Loucy (cell line): ENCODE data around the gene MRAS.

Experiments used
- H2AFZ ChIP-seq: fragments of 200-600 bp; sonication (generic); 2 replicates; pipeline ENCODE4 v1.6.0; 2016; ENCODE audit warnings: antibody characterized with exemption, mild to moderate bottlenecking, low read length, moderate library complexity
- H3F3A ChIP-seq: fragments of 200-600 bp; 2 replicates; pipeline ENCODE4 v1.6.0; 2016; ENCODE audit warnings: antibody characterized with exemption, low read depth, mild to moderate bottlenecking
- H3K27me3 ChIP-seq: fragments of 200-600 bp; sonication (generic); 2 replicates; pipeline ENCODE4 v1.6.1; 2014; ENCODE audit warnings: low read length, mild to moderate bottlenecking; ENCODE audit not compliant: insufficient read depth, poor library complexity, severe bottlenecking
- H3K36me3 ChIP-seq: fragments of 200-600 bp; sonication (generic); 2 replicates; pipeline ENCODE4 v1.6.1; 2016; ENCODE audit warnings: low read length; ENCODE audit not compliant: insufficient read depth
- H3K4me1 ChIP-seq: fragments of 200-600 bp; sonication (generic); 2 replicates; pipeline ENCODE4 v1.5.1; 2014; ENCODE audit warnings: low read length, mild to moderate bottlenecking; ENCODE audit not compliant: insufficient read depth, poor library complexity, severe bottlenecking
- H3K4me2 ChIP-seq: fragments of 200-600 bp; sonication (generic); 2 replicates; pipeline ENCODE4 v1.6.0; 2014; ENCODE audit warnings: antibody characterized with exemption, low read length, low read depth, mild to moderate bottlenecking; ENCODE audit not compliant: poor library complexity, severe bottlenecking
- H3K4me3 ChIP-seq: fragments of 200-600 bp; sonication (generic); 2 replicates; pipeline ENCODE4 v1.5.1; 2014; ENCODE audit warnings: low read length, mild to moderate bottlenecking, mixed read lengths; ENCODE audit not compliant: poor library complexity, severe bottlenecking
- H3K79me2 ChIP-seq: fragments of 200-600 bp; sonication (generic); 2 replicates; pipeline ENCODE4 v1.6.1; 2014; ENCODE audit warnings: low read length; ENCODE audit not compliant: insufficient read depth
- H3K9ac ChIP-seq: fragments of 200-600 bp; sonication (generic); 2 replicates; pipeline ENCODE4 v1.6.0; 2014; ENCODE audit warnings: mild to moderate bottlenecking, low read depth, low read length, moderate library complexity; ENCODE audit not compliant: poor library complexity, severe bottlenecking
- H3K9me2 ChIP-seq: fragments of 200-600 bp; sonication (generic); replicated peaks from 2 replicates; pipeline ENCODE4 v1.6.1; 2016; ENCODE audit warnings: low read depth, low read length, mixed read lengths
- H3K9me3 ChIP-seq: fragments of 200-600 bp; sonication (generic); 2 replicates; pipeline ENCODE4 v1.6.1; 2014; ENCODE audit warnings: mild to moderate bottlenecking, antibody characterized with exemption, low read length, low read depth; ENCODE audit not compliant: insufficient read depth
- H4K20me1 ChIP-seq: fragments of 200-600 bp; sonication (generic); 2 replicates; pipeline ENCODE4 v1.6.0; 2014; ENCODE audit warnings: antibody characterized with exemption, low read length, mild to moderate bottlenecking; ENCODE audit not compliant: insufficient read depth, poor library complexity, severe bottlenecking
- EZH2phosphoT487 ChIP-seq: fragments of 200-600 bp; IDR thresholded peaks from 2 replicates; pipeline ENCODE4 v1.6.1; 2018; ENCODE audit warnings: antibody characterized with exemption, mild to moderate bottlenecking, moderate library complexity, borderline replicate concordance
- TF ChIP-seq, protein P1 (sequence below): fragments of 200-600 bp; sonication (generic); conservative IDR thresholded peaks from 2 replicates; pipeline ENCODE4 v1.5.1; 2014; ENCODE audit warnings: mild to moderate bottlenecking, antibody characterized with exemption, low read length

Gene MRAS

DNA sequence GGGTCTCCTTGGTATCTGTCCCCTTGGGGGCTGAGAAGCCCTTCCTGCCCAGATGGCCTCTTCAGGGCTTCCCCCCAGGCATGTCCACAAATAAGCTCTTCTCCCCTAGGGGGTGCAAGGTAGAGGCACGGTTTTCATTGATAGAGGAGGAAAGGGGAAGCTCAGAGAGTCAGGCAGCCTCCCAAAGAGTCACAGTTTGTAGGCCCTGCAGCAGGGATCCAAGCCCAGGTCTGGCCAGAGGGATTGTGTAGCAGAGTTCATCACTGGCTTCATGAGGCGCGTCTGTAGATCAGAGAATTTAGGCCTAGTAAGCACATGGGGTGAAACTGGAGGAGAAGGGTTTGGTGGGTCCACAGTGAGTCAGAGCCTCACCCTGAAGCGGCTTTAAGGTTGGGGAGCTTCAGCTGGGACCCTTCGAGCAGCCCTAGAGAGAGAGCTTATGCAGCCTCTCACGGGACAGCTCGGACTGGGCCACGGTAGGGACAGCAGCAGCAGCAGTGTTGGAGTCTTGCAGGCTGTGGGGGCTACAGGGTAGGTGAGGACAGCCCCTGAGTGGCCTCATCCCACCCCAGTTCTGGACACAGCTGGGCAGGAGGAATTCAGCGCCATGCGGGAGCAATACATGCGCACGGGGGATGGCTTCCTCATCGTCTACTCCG, 48.5 kb downstream of the MRAS start:
- TF ChIP-seq EZH2phosphoT487, result no peak
- TF ChIP-seq, protein P1, sequence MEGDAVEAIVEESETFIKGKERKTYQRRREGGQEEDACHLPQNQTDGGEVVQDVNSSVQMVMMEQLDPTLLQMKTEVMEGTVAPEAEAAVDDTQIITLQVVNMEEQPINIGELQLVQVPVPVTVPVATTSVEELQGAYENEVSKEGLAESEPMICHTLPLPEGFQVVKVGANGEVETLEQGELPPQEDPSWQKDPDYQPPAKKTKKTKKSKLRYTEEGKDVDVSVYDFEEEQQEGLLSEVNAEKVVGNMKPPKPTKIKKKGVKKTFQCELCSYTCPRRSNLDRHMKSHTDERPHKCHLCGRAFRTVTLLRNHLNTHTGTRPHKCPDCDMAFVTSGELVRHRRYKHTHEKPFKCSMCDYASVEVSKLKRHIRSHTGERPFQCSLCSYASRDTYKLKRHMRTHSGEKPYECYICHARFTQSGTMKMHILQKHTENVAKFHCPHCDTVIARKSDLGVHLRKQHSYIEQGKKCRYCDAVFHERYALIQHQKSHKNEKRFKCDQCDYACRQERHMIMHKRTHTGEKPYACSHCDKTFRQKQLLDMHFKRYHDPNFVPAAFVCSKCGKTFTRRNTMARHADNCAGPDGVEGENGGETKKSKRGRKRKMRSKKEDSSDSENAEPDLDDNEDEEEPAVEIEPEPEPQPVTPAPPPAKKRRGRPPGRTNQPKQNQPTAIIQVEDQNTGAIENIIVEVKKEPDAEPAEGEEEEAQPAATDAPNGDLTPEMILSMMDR, result no peak; the same call in 1 of the 2 replicates
- Histone ChIP-seq H3K4me3 (no peak overlapping the region), H3K9ac (no peak overlapping the region), H3F3A (no peaks in the 10 kb centered on the region), H3K27me3 (no peaks in the 10 kb centered on the region), H3K9me3 (no peaks in the 10 kb centered on the region), H3K4me2 (no peak overlapping the region), H3K9me2 (no peaks in the 10 kb centered on the region), H3K4me1 (no peaks in the 10 kb centered on the region), H4K20me1 (no peaks in the 10 kb centered on the region), H3K79me2 (no peaks in the 10 kb centered on the region), H3K36me3 (no peaks in the 10 kb centered on the region), H2AFZ (no peak overlapping the region; the same call in 1 of the 2 replicates)

DNA sequence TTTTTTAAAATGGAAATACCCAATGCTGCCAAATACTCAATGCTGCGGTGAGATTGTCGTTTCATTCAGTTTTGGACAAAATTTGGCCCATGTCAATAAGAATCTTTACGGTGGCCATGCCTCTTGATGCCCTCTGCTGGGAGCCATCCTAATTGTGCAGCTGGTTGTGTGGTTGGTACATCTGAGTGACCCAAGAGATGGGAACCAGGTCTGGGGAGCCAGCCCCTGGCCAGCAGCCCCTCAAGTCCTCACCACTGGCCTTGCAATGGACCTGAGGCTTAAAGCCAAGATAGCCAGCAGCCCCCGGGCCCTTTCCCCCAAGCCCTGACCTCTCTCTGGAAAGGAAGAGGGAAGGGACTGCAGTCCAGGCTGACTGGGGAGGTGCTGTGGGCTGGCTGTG, 49.6 kb downstream of the MRAS start:
- no peak overlapping the region for H3K9ac ChIP-seq
- H3K4me2 ChIP-seq, result no peak overlapping the region
- H3K79me2 ChIP-seq, result no peaks in the 10 kb centered on the region
- H2AFZ ChIP-seq, result no peak overlapping the region
- no peaks in the 10 kb centered on the region for H3K36me3 ChIP-seq
- H4K20me1 ChIP-seq, result no peaks in the 10 kb centered on the region
- no peaks in the 10 kb centered on the region for H3K9me2 ChIP-seq
- no peak overlapping the region for H3K4me3 ChIP-seq
- no peaks in the 10 kb centered on the region for H3K9me3 ChIP-seq
- TF ChIP-seq EZH2phosphoT487, result no peak
- TF ChIP-seq, protein P1, result peak; percentile 45
- H3K27me3 ChIP-seq, result no peaks in the 10 kb centered on the region
- no peaks in the 10 kb centered on the region for H3K4me1 ChIP-seq
- no peaks in the 10 kb centered on the region for H3F3A ChIP-seq

DNA sequence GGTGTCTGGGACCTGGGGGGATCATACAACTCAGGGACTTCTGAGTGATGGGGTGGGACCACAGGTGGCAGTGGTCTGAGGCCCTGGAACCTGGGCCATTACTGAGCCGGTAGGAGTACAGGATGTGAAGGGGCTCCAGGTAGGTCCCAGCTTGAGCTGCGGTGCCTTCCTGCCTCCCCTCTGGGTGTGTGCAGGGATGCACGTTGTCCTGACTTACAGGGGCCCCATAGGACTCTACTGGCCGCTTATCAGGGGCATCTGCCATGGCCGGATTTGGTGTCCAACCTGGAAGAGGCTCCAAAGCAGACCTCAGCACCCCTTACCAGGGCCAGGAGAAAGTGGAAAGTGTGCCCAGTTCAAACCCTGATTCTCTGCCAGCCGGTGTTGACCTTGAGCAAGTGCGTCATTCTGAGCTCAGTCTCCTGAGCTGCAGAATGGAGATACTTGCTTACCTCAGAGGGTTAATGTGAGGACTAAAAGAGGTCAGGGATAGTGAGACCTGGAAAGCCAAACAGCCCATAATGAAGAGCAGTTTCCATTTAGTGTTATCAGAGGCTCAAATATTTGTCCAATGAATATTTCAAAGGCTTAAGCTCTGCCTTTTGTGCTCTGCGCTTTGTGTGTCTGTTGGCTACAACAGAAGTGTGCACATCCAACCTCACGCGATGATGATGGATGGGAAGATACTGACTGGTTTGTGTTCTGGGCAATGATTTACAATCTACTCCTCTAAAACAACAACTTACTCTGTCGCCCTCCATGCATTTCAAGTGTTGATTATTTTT, 50.6 kb downstream of the MRAS start:
- H2AFZ ChIP-seq, result no peak overlapping the region
- H3K9ac ChIP-seq, result no peak overlapping the region
- H3K9me2 ChIP-seq, result no peaks in the 10 kb centered on the region
- no peaks in the 10 kb centered on the region for H3F3A ChIP-seq
- TF ChIP-seq EZH2phosphoT487, result no peak
- TF ChIP-seq, protein P1, result no peak
- no peaks in the 10 kb centered on the region for H3K27me3 ChIP-seq
- no peaks in the 10 kb centered on the region for H3K79me2 ChIP-seq
- no peaks in the 10 kb centered on the region for H3K4me1 ChIP-seq
- H4K20me1 ChIP-seq, result no peaks in the 10 kb centered on the region
- H3K4me3 ChIP-seq, result no peak overlapping the region
- no peaks in the 10 kb centered on the region for H3K9me3 ChIP-seq
- H3K36me3 ChIP-seq, result no peaks in the 10 kb centered on the region
- no peak overlapping the region for H3K4me2 ChIP-seq
